NT2/D1 (cell line): ENCODE measurements around the gene CERS6.
"Not testable (repeated sequence)": the region's sequence is repeated elsewhere in the genome, so short reads cannot be mapped to it uniquely, and the experiment has no call there.

Experiments used
- YY1 ChIP-seq: IDR thresholded peaks from 2 replicates; pipeline ENCODE4 v1.6.1; 2011; ENCODE audit not compliant: insufficient read length, insufficient read depth
- ZNF274 ChIP-seq: IDR thresholded peaks from 2 replicates; pipeline ENCODE4 v1.6.1; 2011; ENCODE audit warnings: mild to moderate bottlenecking, low read depth, low read length

DNA sequence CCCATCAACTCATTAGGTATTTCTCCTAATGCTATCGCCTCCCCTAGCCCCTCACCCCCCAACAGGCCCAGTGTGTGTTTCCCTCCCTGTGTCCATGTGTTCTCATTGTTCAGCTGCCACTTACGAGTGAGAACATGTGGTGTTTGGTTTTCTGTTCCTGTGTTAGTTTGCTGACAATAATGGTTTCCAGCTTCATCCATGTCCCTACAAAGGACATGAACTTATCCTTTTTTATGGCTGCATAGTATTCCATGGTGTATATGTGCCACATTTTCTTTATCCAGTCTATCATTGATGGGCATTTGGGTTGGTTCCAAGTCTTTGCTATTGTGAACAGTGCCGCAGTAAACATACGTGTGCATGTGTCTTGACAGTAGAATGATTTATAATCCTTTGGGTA is 35.7 kb downstream of the CERS6 start:
- not testable (repeated sequence) for TF ChIP-seq ZNF274, YY1
